Glutamatergic neuron (in vitro differentiated cells): ENCODE data around the gene AKAP8L. TPM values are rescaled to one million over a fixed set of nuclear protein-coding genes. Genes with fewer than 3 reads are reported as not detected.

Experiments
- DNase-seq: peaks from one replicate; pipeline ENCODE4 v3.0.0; 2022
- H3K27ac Mint-ChIP-seq: one replicate; pipeline ENCODE4 v1.8.0; 2020; ENCODE audit warnings: mild to moderate bottlenecking, mixed read lengths, inconsistent platforms; ENCODE audit not compliant: unreplicated experiment
- H3K27me3 Mint-ChIP-seq: one replicate; pipeline ENCODE4 v1.8.0; 2020; ENCODE audit warnings: mild to moderate bottlenecking, moderate library complexity, mixed read lengths, inconsistent platforms; ENCODE audit not compliant: unreplicated experiment
- H3K36me3 Mint-ChIP-seq: one replicate; pipeline ENCODE4 v1.8.0; 2020; ENCODE audit warnings: mild to moderate bottlenecking, mixed read lengths, inconsistent platforms; ENCODE audit not compliant: unreplicated experiment
- H3K4me1 Mint-ChIP-seq: one replicate; pipeline ENCODE4 v1.8.0; 2020; ENCODE audit warnings: mild to moderate bottlenecking, low read depth, mixed read lengths, inconsistent platforms; ENCODE audit not compliant: unreplicated experiment
- H3K4me3 Mint-ChIP-seq: one replicate; pipeline ENCODE4 v1.8.0; 2020; ENCODE audit warnings: mild to moderate bottlenecking, mixed read lengths, inconsistent platforms; ENCODE audit not compliant: unreplicated experiment
- H3K9me3 Mint-ChIP-seq: one replicate; pipeline ENCODE4 v1.8.0; 2020; ENCODE audit warnings: mild to moderate bottlenecking, moderate library complexity, mixed read lengths, inconsistent platforms; ENCODE audit not compliant: unreplicated experiment
- CTCF ChIP-seq: fragments of 200-600 bp; sonication (generic); IDR thresholded peaks from one replicate; pipeline ENCODE4 v1.5.0; 2021; ENCODE audit not compliant: partially characterized antibody, unreplicated experiment
- total RNA-seq: library from RNA; stranded (reverse); fragmentation: NEBNext Ultra II Directional; extraction: Animal tissue kit (Norgen Biotek cat#: 25700); gene quantifications from one replicate; pipeline ENCODE4 v1.2.1, GENCODE V29; 2021; ENCODE audit not compliant: unreplicated experiment

AKAP8L gene
- total RNA-seq, 1 donor from 2014 or later = 354 TPM

- peaks cover 15% of the 10 kb centered on the region for H3K9me3 Mint-ChIP-seq
- peaks cover 18% of the 10 kb centered on the region for H3K27me3 Mint-ChIP-seq
- TF ChIP-seq CTCF = no peak
- H3K4me1 Mint-ChIP-seq = peaks cover 7% of the 10 kb centered on the region
- peak; percentile 45 for DNase-seq
- H3K27ac Mint-ChIP-seq = peak overlapping the region; percentile 98
- H3K36me3 Mint-ChIP-seq = peaks cover 1% of the 10 kb centered on the region
- H3K4me3 Mint-ChIP-seq = peak overlapping the region; percentile 96
Observed at GRCh38 chr19:15431396-15432017, 12.7 kb upstream of the AKAP8L start.

- TF ChIP-seq CTCF = no peak
- Mint-ChIP-seq H3K27ac (peak overlapping the region; percentile 98), H3K4me3 (peak overlapping the region; percentile 96), H3K4me1 (peaks cover 9% of the 10 kb centered on the region), H3K9me3 (peaks cover 18% of the 10 kb centered on the region), H3K27me3 (peaks cover 19% of the 10 kb centered on the region), H3K36me3 (peaks cover 8% of the 10 kb centered on the region)
- no peak for DNase-seq
Observed at GRCh38 chr19:15430526-15431120, 11.8 kb upstream of the AKAP8L start.

GRCh38 chr19:15429825-15430467 is 11.2 kb upstream of the AKAP8L start:
- Mint-ChIP-seq H3K9me3 (peaks cover 18% of the 10 kb centered on the region), H3K4me3 (peak overlapping the region; percentile 96), H3K27me3 (peaks cover 19% of the 10 kb centered on the region), H3K4me1 (peaks cover 9% of the 10 kb centered on the region), H3K36me3 (peaks cover 8% of the 10 kb centered on the region), H3K27ac (no peak overlapping the region)
- no peak for TF ChIP-seq CTCF
- no peak for DNase-seq

- peaks cover 9% of the 10 kb centered on the region for H3K4me1 Mint-ChIP-seq
- H3K27me3 Mint-ChIP-seq = peaks cover 19% of the 10 kb centered on the region
- H3K4me3 Mint-ChIP-seq = no peak overlapping the region
- no peak for TF ChIP-seq CTCF
- no peak for DNase-seq
- H3K36me3 Mint-ChIP-seq = peaks cover 8% of the 10 kb centered on the region
- peaks cover 18% of the 10 kb centered on the region for H3K9me3 Mint-ChIP-seq
- H3K27ac Mint-ChIP-seq = no peak overlapping the region
Observed at GRCh38 chr19:15428956-15429824, 10.4 kb upstream of the AKAP8L start.
